Breast epithelium (tissue), 4 donors: Measurements from ENCODE around the gene ZNF664. TPM values are rescaled to one million over a fixed set of nuclear protein-coding genes. Genes with fewer than 3 reads are reported as not detected.
A peak's percentile ranks its signal among the peaks of the same experiment; 100 is the strongest.

Experiments used
- DNase-seq, 2 donors: peaks; one replicate each; pipeline ENCODE4 v3.0.0-alpha.2; 2019; ENCODE audit warnings: low spot score in 2 of 2
- H3K27ac ChIP-seq, 2 donors: fragments of 200-600 bp; sonication (generic) in 1 of 2; one replicate each; pipeline ENCODE4 v1.5.1; 2016 to 2019; ENCODE audit warnings: mild to moderate bottlenecking in 1 of 2
- H3K27me3 ChIP-seq, 2 donors: fragments of 200-600 bp; sonication (generic) in 1 of 2; one replicate each; pipeline versions ENCODE4 v1.5.1 to v1.6.0; 2017 to 2019; ENCODE audit warnings: control low read depth in 1 of 2, mild to moderate bottlenecking in 1 of 2
- H3K36me3 ChIP-seq: fragments of 200-600 bp; one replicate; pipeline ENCODE4 v1.5.1; 2019
- H3K4me1 ChIP-seq, 2 donors: fragments of 200-600 bp; sonication (generic); one replicate each; pipeline ENCODE4 v1.5.1; 2016 to 2019; ENCODE audit warnings: control low read depth in 1 of 2
- H3K4me3 ChIP-seq, 3 donors: fragments of 200-600 bp; sonication (generic); 1 replicate in 2 of 3; 2 replicates in 1 of 3; pipeline ENCODE4 v1.5.1; 2016 to 2019; ENCODE audit warnings: mild to moderate bottlenecking in 3 of 3, moderate library complexity in 2 of 3
- H3K9me3 ChIP-seq, 2 donors: fragments of 200-600 bp; sonication (generic) in 1 of 2; one replicate each; pipeline ENCODE4 v1.5.1; 2016 to 2019; ENCODE audit warnings: control low read depth in 1 of 2
- POLR2A ChIP-seq: fragments of 450-650 bp; IDR thresholded peaks from one replicate; pipeline ENCODE4 v1.6.1; 2016; ENCODE audit warnings: antibody characterized with exemption, mild to moderate bottlenecking, moderate library complexity
- POLR2AphosphoS5 ChIP-seq, 3 donors: sonication (generic); formaldehyde crosslinking; IDR thresholded peaks; one replicate each; pipeline ENCODE4 v1.6.1; 2017; ENCODE audit warnings: antibody characterized with exemption in 3 of 3
- intact Hi-C: fragments of 100-400 bp; cut with DNase I; formaldehyde crosslinking; loops from one replicate; pipeline ENCODE4 v1.15.1; 2023; ENCODE audit warnings: low total_unique reads
- total RNA-seq, 3 donors: library from RNA; depleted of rRNA; stranded (reverse); fragments of >200 nt; gene quantifications; one replicate each; pipeline ENCODE4 v1.1.0, GENCODE V29; 2016
- TF ChIP-seq, protein P1 (sequence below), 3 donors: fragments of 450-650 bp; IDR thresholded peaks; one replicate each; pipeline ENCODE4 v1.5.1; 2016 to 2017; ENCODE audit warnings: antibody characterized with exemption in 3 of 3, mild to moderate bottlenecking in 3 of 3, moderate library complexity in 3 of 3

ZNF664 gene
- total RNA-seq, 3 donors from 2014 or later, result 78.3 to 113 (median 97.8) TPM

DNA sequence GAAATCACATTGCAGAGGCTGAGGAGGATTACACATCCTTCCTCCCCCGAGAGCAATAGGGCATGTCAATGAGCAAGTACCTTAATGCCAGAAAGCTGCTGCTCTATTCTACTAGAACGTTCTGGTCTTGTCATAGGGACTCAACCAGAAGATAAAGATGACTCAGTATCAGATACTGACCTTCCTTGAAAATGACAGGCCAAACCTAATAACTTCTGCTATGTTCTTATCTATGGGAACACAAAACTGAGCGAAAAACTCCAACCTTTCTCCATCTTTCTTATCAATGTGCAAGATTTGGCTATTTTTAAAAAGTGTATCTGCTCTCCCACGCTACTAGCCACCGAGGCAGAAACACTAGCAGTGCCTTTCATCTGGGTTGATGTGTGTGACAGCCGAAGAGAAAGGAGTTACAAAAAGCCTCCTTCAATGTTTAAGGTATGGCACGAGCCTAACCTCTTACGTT, 5.9 kb upstream of the ZNF664 start:
- intact Hi-C loops, result no loop called here
- no peak for DNase-seq
- Histone ChIP-seq H3K27me3 (no peaks in the 10 kb centered on the region), H3K4me3 (no peak overlapping the region), H3K9me3 (no peaks in the 10 kb centered on the region), H3K4me1 (no peaks in the 10 kb centered on the region), H3K36me3 (no peaks in the 10 kb centered on the region), H3K27ac (no peak overlapping the region)
- TF ChIP-seq POLR2AphosphoS5 (IDR thresholded peaks at IDR 0.05), result no peak
- TF ChIP-seq POLR2A, result no peak
- TF ChIP-seq, protein P1, sequence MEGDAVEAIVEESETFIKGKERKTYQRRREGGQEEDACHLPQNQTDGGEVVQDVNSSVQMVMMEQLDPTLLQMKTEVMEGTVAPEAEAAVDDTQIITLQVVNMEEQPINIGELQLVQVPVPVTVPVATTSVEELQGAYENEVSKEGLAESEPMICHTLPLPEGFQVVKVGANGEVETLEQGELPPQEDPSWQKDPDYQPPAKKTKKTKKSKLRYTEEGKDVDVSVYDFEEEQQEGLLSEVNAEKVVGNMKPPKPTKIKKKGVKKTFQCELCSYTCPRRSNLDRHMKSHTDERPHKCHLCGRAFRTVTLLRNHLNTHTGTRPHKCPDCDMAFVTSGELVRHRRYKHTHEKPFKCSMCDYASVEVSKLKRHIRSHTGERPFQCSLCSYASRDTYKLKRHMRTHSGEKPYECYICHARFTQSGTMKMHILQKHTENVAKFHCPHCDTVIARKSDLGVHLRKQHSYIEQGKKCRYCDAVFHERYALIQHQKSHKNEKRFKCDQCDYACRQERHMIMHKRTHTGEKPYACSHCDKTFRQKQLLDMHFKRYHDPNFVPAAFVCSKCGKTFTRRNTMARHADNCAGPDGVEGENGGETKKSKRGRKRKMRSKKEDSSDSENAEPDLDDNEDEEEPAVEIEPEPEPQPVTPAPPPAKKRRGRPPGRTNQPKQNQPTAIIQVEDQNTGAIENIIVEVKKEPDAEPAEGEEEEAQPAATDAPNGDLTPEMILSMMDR (IDR thresholded peaks at IDR 0.05), result no peak

DNA sequence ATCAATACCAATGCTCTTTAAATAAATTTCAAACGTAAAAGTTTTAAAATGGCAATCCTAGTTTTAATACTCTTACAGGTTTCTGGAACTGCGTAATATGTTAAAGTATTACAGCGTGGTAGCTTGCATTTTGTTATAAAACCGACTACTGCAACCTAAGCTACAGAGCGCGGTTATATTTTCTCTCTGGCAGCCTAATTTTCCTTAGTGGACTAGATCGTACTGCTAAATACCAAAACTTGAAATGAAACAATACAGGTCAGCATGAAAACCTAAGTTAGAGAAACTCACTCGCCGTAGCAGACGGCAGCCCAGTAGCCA, 1.6 kb upstream of the ZNF664 start:
- no peaks in the 10 kb centered on the region for H3K27me3 ChIP-seq
- H3K4me3 ChIP-seq, result peak overlapping the region; percentile 87 to 95 (median 95)
- H3K27ac ChIP-seq, result peak overlapping the region; percentile 94 to 98
- no peak for DNase-seq
- TF ChIP-seq POLR2AphosphoS5 (IDR thresholded peaks at IDR 0.05), result no peak
- TF ChIP-seq POLR2A, result no peak
- TF ChIP-seq, protein P1 (IDR thresholded peaks at IDR 0.05), result no peak
- H3K4me1 ChIP-seq, result no peaks in the 10 kb centered on the region
- intact Hi-C loops, result no loop called here
- H3K9me3 ChIP-seq, result no peaks in the 10 kb centered on the region
- H3K36me3 ChIP-seq, result no peaks in the 10 kb centered on the region

DNA sequence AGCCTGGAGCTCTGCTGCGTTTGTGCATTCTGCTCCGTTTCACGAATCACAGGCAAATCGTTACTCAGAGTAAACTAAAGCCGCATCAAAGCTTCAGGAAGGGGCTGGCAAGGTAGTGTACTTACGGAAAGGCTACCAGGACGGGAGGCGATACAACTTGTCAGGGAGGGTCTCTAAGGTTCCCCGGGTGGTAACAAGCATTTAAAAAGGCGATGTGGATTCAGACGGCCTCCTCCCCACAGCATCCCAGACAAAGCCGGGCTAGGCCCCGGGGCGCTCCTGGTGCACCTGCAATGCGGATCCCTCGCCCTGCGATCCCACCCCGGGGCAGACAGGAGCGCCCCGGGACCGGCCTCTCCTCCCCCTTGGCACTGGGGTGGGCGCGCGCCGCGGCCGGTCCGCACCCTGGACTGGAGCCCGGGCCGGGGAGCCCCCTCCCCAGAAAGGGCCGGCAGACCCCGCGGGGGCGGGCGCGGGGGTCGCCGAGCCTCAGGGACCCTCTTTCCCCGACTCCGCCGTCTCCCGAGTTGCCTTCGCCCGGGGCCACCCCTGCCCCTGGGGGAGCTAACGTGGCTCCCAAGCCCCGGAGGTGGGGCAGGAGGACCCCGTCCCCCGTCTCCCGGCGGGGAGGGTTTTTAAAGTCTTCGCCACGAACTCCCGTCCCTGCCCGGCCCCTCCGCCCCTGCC, 1.1 kb upstream of the ZNF664 start:
- peak; percentile 22 to 57 for DNase-seq
- no peaks in the 10 kb centered on the region for H3K36me3 ChIP-seq
- no peak for TF ChIP-seq POLR2A
- peak in 1 of 3 donors; percentile 10 for TF ChIP-seq POLR2AphosphoS5 (IDR thresholded peaks at IDR 0.05)
- H3K4me1 ChIP-seq, result no peaks in the 10 kb centered on the region
- no peaks in the 10 kb centered on the region for H3K27me3 ChIP-seq
- intact Hi-C loops, result no loop called here
- peak overlapping the region; percentile 87 to 95 (median 95) for H3K4me3 ChIP-seq
- H3K27ac ChIP-seq, result peak overlapping the region; percentile 94 to 98
- no peaks in the 10 kb centered on the region for H3K9me3 ChIP-seq

DNA sequence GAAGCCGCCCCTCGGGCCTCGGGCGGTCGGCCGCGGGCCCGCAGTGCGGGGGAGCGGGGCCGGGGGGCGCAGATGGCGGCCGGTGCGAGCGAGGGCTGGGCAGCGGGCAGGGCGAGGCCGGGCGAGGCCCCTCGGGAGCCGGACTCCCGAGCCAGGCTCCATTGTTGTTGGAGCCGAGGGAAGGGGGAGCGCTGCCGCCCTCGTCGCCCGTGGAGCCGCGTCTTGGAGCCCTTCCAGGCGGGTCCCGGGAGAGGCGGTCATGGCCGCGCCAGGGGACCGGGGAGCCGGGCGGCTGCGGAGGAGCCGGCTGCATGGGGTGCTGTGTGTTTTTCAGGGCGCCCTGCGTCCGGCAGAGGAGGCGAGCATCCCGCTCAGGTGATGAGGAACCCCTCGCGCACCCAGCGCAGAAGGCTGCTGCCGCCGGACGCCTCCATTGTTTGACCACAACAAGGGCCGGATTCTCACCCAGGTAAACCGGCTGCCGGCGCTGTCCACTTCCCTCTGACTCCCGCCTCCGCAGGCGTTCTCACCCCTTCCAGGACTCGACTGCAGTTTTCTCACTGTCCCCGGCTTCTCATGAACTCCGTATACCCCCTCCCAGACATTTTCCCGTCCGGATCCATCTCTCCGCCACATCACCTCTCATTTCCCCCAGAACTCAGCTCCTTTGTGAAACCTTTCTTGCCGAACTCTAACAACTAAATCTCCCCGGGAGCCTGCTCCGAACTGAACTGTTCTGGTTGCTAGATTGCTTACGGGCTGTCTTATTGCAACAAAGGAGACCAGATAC, 732 bp downstream of the ZNF664 start:
- no peaks in the 10 kb centered on the region for H3K27me3 ChIP-seq
- no peaks in the 10 kb centered on the region for H3K9me3 ChIP-seq
- H3K4me3 ChIP-seq, result peak overlapping the region; percentile 87 to 95 (median 95)
- H3K4me1 ChIP-seq, result no peaks in the 10 kb centered on the region
- TF ChIP-seq POLR2AphosphoS5 (IDR thresholded peaks at IDR 0.05), result no peak
- no peak for TF ChIP-seq POLR2A
- TF ChIP-seq, protein P1 (IDR thresholded peaks at IDR 0.05), result no peak
- H3K36me3 ChIP-seq, result no peaks in the 10 kb centered on the region
- intact Hi-C loops, result no loop called here
- DNase-seq, result peak; percentile 21 to 55
- H3K27ac ChIP-seq, result peak overlapping the region; percentile 94 to 98

DNA sequence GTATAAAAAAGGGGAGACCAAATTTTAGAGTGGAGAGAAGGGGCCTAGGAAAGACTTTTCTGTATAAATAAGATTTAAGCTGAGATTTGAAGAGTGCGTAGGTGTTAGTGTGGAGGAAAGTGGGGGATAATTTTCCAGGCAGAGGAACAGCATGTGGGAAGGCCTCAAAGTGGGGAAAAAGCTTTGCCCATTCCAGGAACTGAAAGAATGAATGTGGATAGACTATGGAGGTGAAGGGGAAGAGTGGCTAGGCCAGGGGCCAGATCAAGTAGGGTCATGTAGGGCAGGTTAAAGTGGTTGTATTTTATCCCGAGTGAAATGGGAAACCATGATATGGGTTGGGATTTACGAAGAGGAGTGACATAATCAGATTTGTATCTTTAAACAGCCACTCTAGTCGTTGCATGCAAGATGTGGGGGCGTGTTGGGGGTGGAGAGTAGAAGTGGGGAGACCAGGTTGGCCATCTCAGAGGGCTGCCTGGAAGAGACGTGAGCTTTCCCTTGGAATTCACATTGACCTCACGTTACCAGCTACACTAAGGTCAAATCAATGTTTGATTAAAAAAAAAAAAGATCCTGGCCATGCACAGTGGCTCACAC, 3.3 kb downstream of the ZNF664 start:
- intact Hi-C loops, result no loop called here
- TF ChIP-seq, protein P1 (IDR thresholded peaks at IDR 0.05), result no peak
- TF ChIP-seq POLR2AphosphoS5 (IDR thresholded peaks at IDR 0.05), result no peak
- no peak for TF ChIP-seq POLR2A

More for the DNA sequence above, 3.3 kb downstream of the ZNF664 start:
- Histone ChIP-seq H3K4me3 (no peak overlapping the region), H3K27me3 (no peaks in the 10 kb centered on the region), H3K9me3 (no peaks in the 10 kb centered on the region), H3K27ac (no peak overlapping the region), H3K36me3 (no peaks in the 10 kb centered on the region), H3K4me1 (no peaks in the 10 kb centered on the region)
- no peak for DNase-seq
